Tibial nerve (tissue), 4 donors: ENCODE measurements around the gene KCNJ11. TPM values are rescaled to one million over a fixed set of nuclear protein-coding genes. Genes with fewer than 3 reads are reported as not detected.

Experiments
- DNase-seq, 2 donors: peaks; one replicate each; pipeline ENCODE4 v3.0.0-alpha.2; 2019; ENCODE audit warnings: low spot score in 2 of 2
- H3K27ac ChIP-seq, 4 donors: fragments of 200-600 bp; sonication (generic) in 3 of 4; one replicate each; pipeline ENCODE4 v1.5.1; 2017 to 2019; ENCODE audit warnings: mild to moderate bottlenecking in 1 of 4
- H3K27me3 ChIP-seq, 2 donors: fragments of 200-600 bp; sonication (generic) in 1 of 2; one replicate each; pipeline versions ENCODE4 v1.5.1 to v1.6.0; 2017 to 2019
- H3K36me3 ChIP-seq, 3 donors: fragments of 200-600 bp; sonication (generic); one replicate each; pipeline ENCODE4 v1.5.1; 2018 to 2019
- H3K4me1 ChIP-seq, 4 donors: fragments of 200-600 bp; sonication (generic) in 3 of 4; one replicate each; pipeline ENCODE4 v1.5.1; 2017 to 2019
- H3K4me3 ChIP-seq, 4 donors: fragments of 200-600 bp; sonication (generic) in 3 of 4; one replicate each; pipeline ENCODE4 v1.5.1; 2017 to 2019; ENCODE audit warnings: mild to moderate bottlenecking in 1 of 4, moderate library complexity in 1 of 4
- H3K9me3 ChIP-seq, 4 donors: fragments of 200-600 bp; sonication (generic) in 3 of 4; one replicate each; pipeline ENCODE4 v1.5.1; 2017 to 2019
- CTCF ChIP-seq, 5 experiments: fragments of 200-600 bp in 3 of 5; fragments of 450-650 bp in 2 of 5; sonication (generic) in 3 of 5; IDR thresholded peaks; one replicate each; pipeline ENCODE4 v1.5.1; 2016 to 2019; ENCODE audit warnings: antibody characterized with exemption in 5 of 5, mild to moderate bottlenecking in 3 of 5, moderate library complexity in 2 of 5
- EP300 ChIP-seq, 2 donors: sonication (generic); formaldehyde crosslinking; IDR thresholded peaks; one replicate each; pipeline ENCODE4 v1.6.1; 2017; ENCODE audit warnings: antibody characterized with exemption in 2 of 2, mild to moderate bottlenecking in 1 of 2
- POLR2A ChIP-seq, 2 donors: fragments of 450-650 bp; IDR thresholded peaks; one replicate each; pipeline ENCODE4 v1.6.1; 2017; ENCODE audit warnings: antibody characterized with exemption in 2 of 2, mild to moderate bottlenecking in 2 of 2, moderate library complexity in 2 of 2
- WGBS, 2 donors: methylation state at CpG; one replicate each; pipeline ENCODE4 v1.1.5; 2018; 5-methylcytosine and 5-hydroxymethylcytosine counted together
- total RNA-seq, 4 donors: library from RNA; depleted of rRNA; stranded (reverse); fragments of >200 nt; gene quantifications; one replicate each; pipeline ENCODE4 v1.1.0, GENCODE V29; 2016

Gene KCNJ11
- total RNA-seq, 4 donors from 2014 or later: 0.59 to 19.7 (median 3.5) TPM

GRCh38 chr11:17405232-17406005 lies 17.0 kb upstream of the KCNJ11 start:
- Histone ChIP-seq H3K27ac (peak overlapping the region in 2 of 4 donors; percentile 26 to 39), H3K36me3 (no peaks in the 10 kb centered on the region), H3K27me3 (no peaks in the 10 kb centered on the region), H3K9me3 (no peaks in the 10 kb centered on the region), H3K4me3 (no peak overlapping the region), H3K4me1 (peaks cover 0 to 16% (median 6%) of the 10 kb centered on the region in 4 donors)
- 44 to 54% methylated on average over 14 of the region's 15 CpGs for WGBS, 2 donors
- no peak for TF ChIP-seq POLR2A (IDR thresholded peaks at IDR 0.05)
- peak in 1 of 2 donors; percentile 46 for TF ChIP-seq EP300 (IDR thresholded peaks at IDR 0.05)
- peak in 1 of 2 donors; percentile 24 for DNase-seq

GRCh38 chr11:17403980-17404759 lies 15.7 kb upstream of the KCNJ11 start:
- TF ChIP-seq EP300 (IDR thresholded peaks at IDR 0.05) (no peak), CTCF (IDR thresholded peaks at IDR 0.05) (no peak), POLR2A (IDR thresholded peaks at IDR 0.05) (no peak)

GRCh38 chr11:17402486-17402885 lies 14.0 kb upstream of the KCNJ11 start:
- TF ChIP-seq EP300 (IDR thresholded peaks at IDR 0.05) (no peak), POLR2A (IDR thresholded peaks at IDR 0.05) (no peak), CTCF (IDR thresholded peaks at IDR 0.05) (no peak)
- H3K27ac ChIP-seq: no peak overlapping the region
- 94 to 96% methylated on average over 8 of the region's 8 CpGs for WGBS, 2 donors
- H3K4me1 ChIP-seq: peaks cover 0 to 16% (median 6%) of the 10 kb centered on the region in 4 donors
- no peak for DNase-seq
- no peaks in the 10 kb centered on the region for H3K36me3 ChIP-seq
- H3K9me3 ChIP-seq: no peaks in the 10 kb centered on the region
- H3K27me3 ChIP-seq: no peaks in the 10 kb centered on the region
- no peak overlapping the region for H3K4me3 ChIP-seq

More at GRCh38 chr11:17403980-17404759, 15.7 kb upstream of the KCNJ11 start:
- no peak overlapping the region for H3K4me3 ChIP-seq
- peaks cover 0 to 16% (median 6%) of the 10 kb centered on the region in 4 donors for H3K4me1 ChIP-seq
- 84% methylated on average over 18 of the region's 18 CpGs for WGBS, 2 donors
- no peaks in the 10 kb centered on the region for H3K27me3 ChIP-seq
- no peak overlapping the region for H3K27ac ChIP-seq
- no peaks in the 10 kb centered on the region for H3K9me3 ChIP-seq
- no peaks in the 10 kb centered on the region for H3K36me3 ChIP-seq
- DNase-seq: no peak

- Histone ChIP-seq H3K4me1 (peaks cover 0 to 16% (median 6%) of the 10 kb centered on the region in 4 donors), H3K36me3 (no peaks in the 10 kb centered on the region), H3K27me3 (no peaks in the 10 kb centered on the region), H3K4me3 (no peak overlapping the region), H3K27ac (no peak overlapping the region), H3K9me3 (no peaks in the 10 kb centered on the region)
- no peak for DNase-seq
- WGBS, 2 donors: 84 to 91% methylated on average over 7 to 8 of the region's 8 CpGs
- no peak for TF ChIP-seq POLR2A (IDR thresholded peaks at IDR 0.05)
- TF ChIP-seq EP300 (IDR thresholded peaks at IDR 0.05): no peak
- no peak for TF ChIP-seq CTCF (IDR thresholded peaks at IDR 0.05)
Observed at GRCh38 chr11:17401841-17402240, 13.4 kb upstream of the KCNJ11 start.

GRCh38 chr11:17401316-17401715 lies 12.9 kb upstream of the KCNJ11 start:
- TF ChIP-seq CTCF (IDR thresholded peaks at IDR 0.05) (no peak), POLR2A (IDR thresholded peaks at IDR 0.05) (no peak), EP300 (IDR thresholded peaks at IDR 0.05) (no peak)
- no peak for DNase-seq
- Histone ChIP-seq H3K4me3 (no peak overlapping the region), H3K27me3 (no peaks in the 10 kb centered on the region), H3K27ac (no peak overlapping the region), H3K36me3 (no peaks in the 10 kb centered on the region), H3K4me1 (peaks cover 0 to 13% (median 3%) of the 10 kb centered on the region in 4 donors), H3K9me3 (no peaks in the 10 kb centered on the region)
- 85 to 88% methylated on average over 2 of the region's 2 CpGs for WGBS, 2 donors
